RWPE1 (cell line): Measurements from ENCODE around the gene PI16.

ENCODE experiments used
- CTCF ChIA-PET: fragments of 350-600 bp; sonication (Branson Sonifier 250); formaldehyde crosslinking; extraction: SDS; loops from one replicate; lab custom pipeline; 2021; lab: Yijun Ruan, JAX
- POLR2A ChIA-PET: fragments of 400-600 bp; formaldehyde crosslinking; extraction: SDS; loops from one replicate; lab custom pipeline; 2020; ENCODE audit warnings: antibody characterized with exemption; ENCODE audit not compliant: low non-redundant PET; lab: Yijun Ruan, JAX
- DNase-seq: peaks from one replicate; pipeline ENCODE4 v3.0.0; 2012; ENCODE audit warnings: low spot score
- H3K27ac ChIP-seq: fragments of 450-650 bp; 2 replicates; pipeline ENCODE4 v1.5.1; 2017
- TF ChIP-seq, protein P1 (sequence below): fragments of 450-650 bp; conservative IDR thresholded peaks from 2 replicates; pipeline ENCODE4 v1.5.1; 2017; ENCODE audit warnings: low read depth, mild to moderate bottlenecking

PI16 gene

DNA sequence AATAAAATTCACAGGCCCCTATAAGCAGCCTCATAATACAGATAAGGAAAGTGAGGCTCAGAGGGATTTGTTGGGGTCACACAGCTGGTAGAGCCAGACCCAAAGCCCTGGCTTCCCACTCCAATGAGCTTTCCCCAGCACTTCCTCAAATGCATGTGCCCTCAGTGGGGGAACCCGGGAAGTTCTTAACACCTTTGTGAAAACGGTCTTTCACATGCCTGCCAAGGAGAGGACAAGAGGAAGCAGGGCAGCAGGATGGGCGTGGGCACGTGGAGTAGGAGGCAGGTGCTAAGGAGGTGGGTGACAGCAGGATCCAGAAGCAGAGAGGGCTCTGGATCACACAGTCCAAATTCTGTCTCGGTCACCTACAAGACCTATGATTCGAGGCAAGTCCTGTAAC lies 598 bp downstream of the PI16 start:
- CTCF ChIA-PET, result interaction anchor here (0.6 to 1.2 kb wide), 2 partner anchors 41 to 79 kb away, joined by 3 to 6 read pairs; no protein-coding TSS in a partner anchor
- POLR2A ChIA-PET, result no interaction called here
- no peak for DNase-seq
- TF ChIP-seq, protein P1, sequence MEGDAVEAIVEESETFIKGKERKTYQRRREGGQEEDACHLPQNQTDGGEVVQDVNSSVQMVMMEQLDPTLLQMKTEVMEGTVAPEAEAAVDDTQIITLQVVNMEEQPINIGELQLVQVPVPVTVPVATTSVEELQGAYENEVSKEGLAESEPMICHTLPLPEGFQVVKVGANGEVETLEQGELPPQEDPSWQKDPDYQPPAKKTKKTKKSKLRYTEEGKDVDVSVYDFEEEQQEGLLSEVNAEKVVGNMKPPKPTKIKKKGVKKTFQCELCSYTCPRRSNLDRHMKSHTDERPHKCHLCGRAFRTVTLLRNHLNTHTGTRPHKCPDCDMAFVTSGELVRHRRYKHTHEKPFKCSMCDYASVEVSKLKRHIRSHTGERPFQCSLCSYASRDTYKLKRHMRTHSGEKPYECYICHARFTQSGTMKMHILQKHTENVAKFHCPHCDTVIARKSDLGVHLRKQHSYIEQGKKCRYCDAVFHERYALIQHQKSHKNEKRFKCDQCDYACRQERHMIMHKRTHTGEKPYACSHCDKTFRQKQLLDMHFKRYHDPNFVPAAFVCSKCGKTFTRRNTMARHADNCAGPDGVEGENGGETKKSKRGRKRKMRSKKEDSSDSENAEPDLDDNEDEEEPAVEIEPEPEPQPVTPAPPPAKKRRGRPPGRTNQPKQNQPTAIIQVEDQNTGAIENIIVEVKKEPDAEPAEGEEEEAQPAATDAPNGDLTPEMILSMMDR, result no peak
- H3K27ac ChIP-seq, result 0 out of 2 replicates have a peak overlapping the region, but pooled peaks have one; percentile 1

DNA sequence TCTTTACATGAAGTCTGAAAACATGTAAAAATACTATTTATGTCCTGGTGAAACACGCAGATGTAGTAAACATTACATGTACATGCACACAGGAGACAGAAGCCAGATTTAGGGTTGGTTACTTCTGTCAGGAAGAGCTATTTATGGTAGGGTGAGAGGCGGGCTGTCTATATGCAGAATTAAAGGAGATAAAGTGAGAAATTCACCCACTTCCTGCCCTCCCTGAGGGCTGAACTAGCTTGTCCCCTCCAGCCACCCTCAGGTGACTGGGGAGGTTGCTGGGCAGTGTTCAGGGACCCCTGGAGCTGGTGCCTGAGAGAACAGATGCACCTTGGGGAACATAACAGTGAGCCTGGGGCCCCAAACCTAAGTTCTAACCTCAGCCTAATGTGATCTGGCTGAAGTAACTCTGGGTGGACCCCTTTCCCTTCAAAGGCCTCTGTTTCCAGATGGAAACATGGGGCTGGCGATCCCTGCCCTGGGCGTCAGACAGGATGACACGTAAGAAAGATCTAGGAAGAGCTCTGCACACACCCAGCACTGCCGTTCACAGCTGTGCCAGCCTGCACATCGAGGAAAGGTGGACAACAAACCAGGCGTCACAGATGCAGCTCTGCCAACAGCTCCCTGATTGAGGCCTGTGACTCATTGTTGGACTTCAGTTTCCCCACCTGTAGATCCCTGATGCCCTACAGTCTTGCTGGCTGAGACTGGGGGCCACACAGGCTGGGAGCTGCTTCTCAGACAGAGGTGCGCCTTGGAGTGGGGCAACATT lies 1.3 kb downstream of the PI16 start:
- POLR2A ChIA-PET, result interaction anchor here (0.5 kb wide), 1 partner anchor 271 kb away, joined by 3 read pairs; no protein-coding TSS in a partner anchor

DNA sequence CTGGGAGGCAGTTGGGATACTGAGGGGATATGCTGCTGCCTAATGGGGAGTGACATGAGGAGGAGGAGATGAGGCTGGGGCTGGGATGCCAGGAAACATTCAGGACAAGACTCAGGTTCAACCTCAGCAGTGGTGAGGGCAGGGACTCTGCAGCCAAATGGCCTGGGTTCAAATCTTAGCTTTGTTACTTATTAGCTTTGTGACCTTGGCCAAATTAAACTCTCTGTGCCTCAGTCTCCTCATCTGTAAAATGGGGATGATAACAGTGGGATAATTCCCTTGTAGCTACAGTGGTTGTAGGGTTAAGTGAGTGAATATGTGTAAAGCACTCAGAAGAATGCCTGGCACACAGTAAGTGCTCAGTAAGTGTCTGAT lies 1.9 kb downstream of the PI16 start:
- DNase-seq, result no peak
- ChIA-PET POLR2A (interaction anchor here (0.5 kb wide), 1 partner anchor 271 kb away, joined by 3 read pairs; no protein-coding TSS in a partner anchor), CTCF (interaction anchor here (0.6 to 1.2 kb wide), 2 partner anchors 23 to 42 kb away, joined by 5 to 6 read pairs; no protein-coding TSS in a partner anchor)
- H3K27ac ChIP-seq, result peak overlapping the region; percentile 78
- TF ChIP-seq, protein P1, result no peak

More for the DNA sequence above, 1.3 kb downstream of the PI16 start:
- H3K27ac ChIP-seq, result peak overlapping the region; percentile 78
- TF ChIP-seq, protein P1, result no peak
- CTCF ChIA-PET, result interaction anchor here (0.6 to 1.2 kb wide), 3 partner anchors 23 to 80 kb away, joined by 3 to 6 read pairs (median 5); no protein-coding TSS in a partner anchor
- peak; percentile 51 for DNase-seq

DNA sequence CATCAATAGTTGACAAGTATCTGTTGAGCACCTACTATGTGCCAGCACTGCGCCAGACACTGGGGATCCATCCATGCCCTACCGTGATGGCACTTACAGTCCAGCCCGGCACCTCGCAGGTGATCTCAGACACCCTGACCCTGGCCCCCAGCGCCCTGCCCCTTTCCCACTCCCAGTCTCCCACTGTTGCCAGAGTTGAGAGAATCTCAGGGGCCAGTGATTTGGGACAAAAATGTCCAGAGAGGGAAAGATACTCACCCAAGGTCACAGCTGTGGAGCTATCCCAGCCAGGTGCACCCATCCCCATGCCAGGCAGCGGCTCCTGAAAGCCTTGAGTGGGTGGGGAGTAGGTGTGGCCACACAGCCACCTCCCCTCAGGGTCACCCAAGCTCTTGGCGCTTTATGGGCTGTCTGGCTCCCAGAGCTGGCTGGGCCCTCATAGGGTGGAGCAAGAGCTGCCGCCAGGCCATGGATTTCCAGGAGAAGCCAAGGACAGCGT lies 3.3 kb downstream of the PI16 start:
- TF ChIP-seq, protein P1, result no peak
- ChIA-PET POLR2A (no interaction called here), CTCF (no interaction called here)
- no peak for DNase-seq
- no peak overlapping the region for H3K27ac ChIP-seq

DNA sequence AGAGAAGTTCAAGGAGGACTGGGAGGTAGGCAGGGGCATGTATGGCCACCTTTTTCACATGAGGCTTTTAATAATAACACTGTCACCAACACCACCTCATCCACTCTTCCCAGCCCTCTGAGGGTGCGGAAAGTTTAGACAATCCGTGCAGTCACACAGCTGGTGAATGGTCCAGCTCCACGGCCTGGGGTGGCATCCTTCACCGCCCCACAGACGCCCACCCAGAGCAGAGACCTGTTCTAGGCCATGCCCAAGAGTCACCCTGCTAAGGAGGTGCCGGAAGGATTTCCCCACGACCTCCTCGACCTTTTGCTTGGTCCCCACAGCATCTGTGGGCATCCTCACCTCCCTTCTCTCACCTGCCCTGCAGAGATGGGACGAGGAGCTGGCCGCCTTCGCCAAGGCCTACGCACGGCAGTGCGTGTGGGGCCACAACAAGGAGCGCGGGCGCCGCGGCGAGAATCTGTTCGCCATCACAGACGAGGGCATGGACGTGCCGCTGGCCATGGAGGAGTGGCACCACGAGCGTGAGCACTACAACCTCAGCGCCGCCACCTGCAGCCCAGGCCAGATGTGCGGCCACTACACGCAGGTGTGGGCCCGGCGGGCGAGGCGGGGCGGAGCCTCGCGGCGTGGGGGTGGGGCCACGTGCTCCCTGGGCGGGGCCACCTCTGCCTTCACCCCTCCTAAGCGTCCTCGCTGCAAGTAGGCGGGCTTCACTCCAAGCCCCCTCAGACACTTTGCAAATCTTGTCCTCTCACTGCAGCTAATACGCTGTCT lies 4.4 kb downstream of the PI16 start:
- TF ChIP-seq, protein P1, result no peak
- ChIA-PET CTCF (interaction anchor here (0.6 kb wide), 1 partner anchor 23 kb away, joined by 7 read pairs; no protein-coding TSS in a partner anchor), POLR2A (no interaction called here)
- no peak overlapping the region for H3K27ac ChIP-seq
- DNase-seq, result no peak

DNA sequence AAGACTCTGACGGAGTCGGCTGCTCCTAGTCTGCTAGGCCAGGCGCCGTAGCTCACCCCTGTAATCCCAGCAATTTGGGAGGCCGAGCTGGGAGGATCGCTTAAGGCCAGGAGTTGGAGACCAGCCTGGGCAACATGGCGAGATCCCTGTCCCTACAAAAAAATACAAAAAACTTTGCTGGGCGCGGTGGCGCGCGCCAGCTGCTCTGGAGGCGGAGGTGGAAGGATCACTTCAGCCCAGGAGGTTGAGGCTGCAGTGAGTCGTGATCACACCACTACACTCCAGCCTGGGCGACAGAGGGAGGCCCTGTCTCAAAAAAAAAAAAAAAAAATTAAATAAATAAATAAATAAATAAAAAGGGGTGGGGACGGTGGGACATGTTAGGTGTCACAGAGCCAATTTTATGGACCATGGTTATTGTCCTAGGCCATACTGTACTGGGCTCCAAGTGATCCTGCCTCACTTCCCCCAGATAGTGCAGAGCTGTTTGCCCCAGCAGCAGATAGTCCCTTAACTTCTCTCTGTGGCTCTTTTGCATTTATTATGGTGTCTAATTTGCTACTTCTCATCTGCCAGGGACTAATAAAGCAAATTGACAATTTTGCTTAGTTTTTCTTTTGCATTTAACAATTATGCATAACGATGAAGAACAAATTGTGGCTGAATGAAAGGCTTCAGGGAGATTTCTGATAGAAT lies 5.2 kb downstream of the PI16 start:
- CTCF ChIA-PET, result no interaction called here
- no peak for DNase-seq
- H3K27ac ChIP-seq, result no peak overlapping the region
- TF ChIP-seq, protein P1, result no peak
- POLR2A ChIA-PET, result no interaction called here
